A673 (cell line): ENCODE data around the gene USP3. TPM values are rescaled to one million over a fixed set of nuclear protein-coding genes. Genes with fewer than 3 reads are reported as not detected.

Experiments used
- BruUV-seq: library from RNA; stranded (reverse); fragments of 400-500 nt; replicated peaks from 2 replicates; lab custom pipeline; 2021; lab: Mats Ljungman, UMichigan
- CTCF ChIA-PET: fragments of 300-600 bp; sonication (Branson Sonifier 250); formaldehyde crosslinking; loops from one replicate; lab custom pipeline; 2022; ENCODE audit warnings: antibody characterized with exemption; lab: Charles Lee
- POLR2A ChIA-PET: fragments of 300-600 bp; sonication (Branson Sonifier 250); formaldehyde crosslinking; loops from one replicate; lab custom pipeline; 2022; ENCODE audit warnings: antibody characterized with exemption; ENCODE audit not compliant: low non-redundant PET; lab: Charles Lee
- DNase-seq: peaks from one replicate; pipeline ENCODE4 v3.0.0-alpha.2; 2015; ENCODE audit warnings: low spot score
- H3K27ac ChIP-seq: fragments of 200-600 bp; sonication (generic); 2 replicates; pipeline ENCODE4 v1.5.1; 2016; ENCODE audit warnings: mixed run types, low read depth, mild to moderate bottlenecking, mixed read lengths, antibody characterized with exemption, low read length; ENCODE audit not compliant: poor library complexity, severe bottlenecking
- H3K27me3 ChIP-seq: fragments of 200-600 bp; sonication (generic); replicated peaks from 2 replicates; pipeline ENCODE4 v1.6.1; 2017; ENCODE audit warnings: mixed run types, low read depth, mild to moderate bottlenecking, mixed read lengths, antibody characterized with exemption, low read length; ENCODE audit not compliant: insufficient read depth, poor library complexity
- H3K36me3 ChIP-seq: fragments of 200-600 bp; sonication (generic); 2 replicates; pipeline ENCODE4 v1.6.1; 2016; ENCODE audit warnings: mixed run types, mild to moderate bottlenecking, mixed read lengths, antibody characterized with exemption, low read length; ENCODE audit not compliant: insufficient read depth, poor library complexity, severe bottlenecking
- H3K4me1 ChIP-seq: fragments of 200-600 bp; sonication (generic); 2 replicates; pipeline ENCODE4 v1.6.1; 2017; ENCODE audit warnings: mixed run types, mild to moderate bottlenecking, mixed read lengths, antibody characterized with exemption, low read length; ENCODE audit not compliant: insufficient read depth, poor library complexity, severe bottlenecking
- H3K4me3 ChIP-seq: fragments of 200-600 bp; sonication (generic); 2 replicates; pipeline ENCODE4 v1.5.1; 2016; ENCODE audit warnings: low read depth, mixed run types, mild to moderate bottlenecking, mixed read lengths, low read length; ENCODE audit not compliant: poor library complexity, severe bottlenecking
- H3K9me3 ChIP-seq: fragments of 200-600 bp; sonication (generic); 2 replicates; pipeline ENCODE4 v1.6.1; 2016; ENCODE audit warnings: mixed run types, low read depth, mild to moderate bottlenecking, mixed read lengths, antibody characterized with exemption, low read length; ENCODE audit not compliant: poor library complexity, severe bottlenecking
- EZH2 ChIP-seq: fragments of 200-600 bp; sonication (generic); IDR thresholded peaks from 2 replicates; pipeline ENCODE4 v1.6.1; 2017; ENCODE audit warnings: borderline replicate concordance, low read depth, mild to moderate bottlenecking, mixed read lengths, antibody characterized with exemption, low read length; ENCODE audit not compliant: poor library complexity, severe bottlenecking
- intact Hi-C: fragments of 100-400 bp; cut with micrococcal nuclease; formaldehyde crosslinking; loops from one replicate; pipeline ENCODE4 v1.10.0; 2022; ENCODE audit not compliant: unreplicated experiment
- total RNA-seq: library from RNA; stranded (reverse); gene quantifications from 2 replicates; pipeline ENCODE4 v1.2.3, GENCODE V29; 2021
- TF ChIP-seq, protein P1 (sequence below): fragments of 300-800, 200-600 bp; sonication (generic); conservative IDR thresholded peaks from 2 replicates; pipeline ENCODE4 v1.5.1; 2017; ENCODE audit warnings: low read depth, mild to moderate bottlenecking, antibody characterized with exemption, low read length, moderate library complexity, mixed read lengths

USP3 gene
- total RNA-seq, 1 experiment from 2014 or later: 65.3 TPM

DNA sequence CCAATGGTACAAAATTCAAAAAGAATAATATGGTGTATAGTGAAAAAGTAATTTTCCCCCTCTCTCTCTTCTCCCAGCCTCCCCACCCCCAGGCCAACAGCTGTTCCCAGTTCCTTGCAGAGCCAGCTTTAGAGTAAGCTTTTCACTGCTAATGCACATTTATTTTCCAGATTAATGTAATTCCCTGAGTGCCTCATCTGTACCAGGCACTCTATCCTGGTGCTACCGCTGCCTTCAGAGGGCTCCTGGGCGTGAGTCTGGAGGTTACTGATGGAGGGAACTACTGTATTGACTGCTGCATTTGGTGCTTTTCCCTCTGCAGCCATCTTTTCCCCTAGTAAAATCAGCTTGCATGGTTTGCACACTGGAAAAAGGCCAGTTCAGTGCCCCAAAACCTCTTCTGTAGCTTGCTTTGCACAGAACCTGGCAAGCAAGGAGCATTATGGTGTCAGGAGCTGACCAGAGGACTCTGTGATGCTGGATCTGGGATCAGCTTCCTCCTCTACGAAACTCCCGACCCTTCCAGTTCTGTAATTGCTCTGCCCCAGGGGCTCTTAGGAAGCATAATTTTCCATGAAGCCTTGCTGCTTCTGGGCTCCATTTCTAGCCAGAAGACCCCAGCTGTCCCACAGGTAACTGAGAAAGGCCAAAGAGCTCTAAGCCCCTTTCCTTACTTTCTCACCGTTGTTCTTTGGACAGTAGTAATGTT lies 8.5 kb upstream of the USP3 start:
- BruUV-seq: no TSS peak
- DNase-seq: no peak
- H3K27me3 ChIP-seq: no peaks in the 10 kb centered on the region
- H3K9me3 ChIP-seq: no peaks in the 10 kb centered on the region
- intact Hi-C loops: no loop called here
- TF ChIP-seq, protein P1, sequence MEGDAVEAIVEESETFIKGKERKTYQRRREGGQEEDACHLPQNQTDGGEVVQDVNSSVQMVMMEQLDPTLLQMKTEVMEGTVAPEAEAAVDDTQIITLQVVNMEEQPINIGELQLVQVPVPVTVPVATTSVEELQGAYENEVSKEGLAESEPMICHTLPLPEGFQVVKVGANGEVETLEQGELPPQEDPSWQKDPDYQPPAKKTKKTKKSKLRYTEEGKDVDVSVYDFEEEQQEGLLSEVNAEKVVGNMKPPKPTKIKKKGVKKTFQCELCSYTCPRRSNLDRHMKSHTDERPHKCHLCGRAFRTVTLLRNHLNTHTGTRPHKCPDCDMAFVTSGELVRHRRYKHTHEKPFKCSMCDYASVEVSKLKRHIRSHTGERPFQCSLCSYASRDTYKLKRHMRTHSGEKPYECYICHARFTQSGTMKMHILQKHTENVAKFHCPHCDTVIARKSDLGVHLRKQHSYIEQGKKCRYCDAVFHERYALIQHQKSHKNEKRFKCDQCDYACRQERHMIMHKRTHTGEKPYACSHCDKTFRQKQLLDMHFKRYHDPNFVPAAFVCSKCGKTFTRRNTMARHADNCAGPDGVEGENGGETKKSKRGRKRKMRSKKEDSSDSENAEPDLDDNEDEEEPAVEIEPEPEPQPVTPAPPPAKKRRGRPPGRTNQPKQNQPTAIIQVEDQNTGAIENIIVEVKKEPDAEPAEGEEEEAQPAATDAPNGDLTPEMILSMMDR: no peak
- TF ChIP-seq EZH2: no peak
- POLR2A ChIA-PET: no interaction called here
- H3K4me3 ChIP-seq: no peak overlapping the region
- CTCF ChIA-PET: no interaction called here
- H3K36me3 ChIP-seq: no peaks in the 10 kb centered on the region
- H3K4me1 ChIP-seq: peaks cover 10% of the 10 kb centered on the region
- H3K27ac ChIP-seq: no peak overlapping the region

DNA sequence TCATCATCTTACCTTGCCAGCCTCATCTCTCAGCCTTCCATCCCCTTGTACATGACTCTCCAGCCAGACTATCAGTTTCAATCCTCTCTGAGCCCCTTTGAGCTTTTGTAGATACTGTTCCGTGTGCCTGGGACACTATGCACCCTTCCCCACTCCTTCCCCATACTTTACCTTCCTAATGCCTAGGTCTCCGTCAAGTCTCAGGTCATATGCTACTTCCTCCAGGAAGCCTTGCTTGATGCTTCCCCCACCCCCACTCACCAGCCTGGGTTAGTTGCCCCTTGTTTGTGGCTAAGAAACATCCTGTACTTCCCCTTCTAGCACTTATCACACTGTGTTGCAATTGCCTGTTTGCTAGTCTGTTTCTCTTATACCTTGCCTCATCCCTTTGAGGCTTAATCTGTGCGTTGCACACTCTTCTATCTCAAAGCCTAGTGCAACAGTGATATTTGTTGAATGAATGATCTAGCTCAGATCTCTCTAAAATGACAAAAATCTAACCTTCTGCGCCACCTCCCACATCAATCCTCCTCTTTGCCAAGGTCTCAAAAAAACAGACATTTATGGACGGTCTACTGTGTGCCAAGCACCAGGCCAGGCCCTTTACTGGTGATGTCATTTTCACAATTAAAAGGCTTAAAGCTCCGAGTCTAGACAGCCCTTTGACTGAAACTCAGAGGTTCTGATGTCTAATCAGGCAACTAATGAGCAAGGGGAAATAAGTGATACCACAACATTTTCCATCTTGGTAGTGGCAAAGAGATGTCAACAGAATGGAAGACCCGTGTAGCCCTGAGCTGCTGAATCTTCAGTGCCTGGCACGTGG lies 6.5 kb upstream of the USP3 start:
- no peak for DNase-seq
- Histone ChIP-seq H3K4me3 (no peak overlapping the region), H3K27me3 (no peaks in the 10 kb centered on the region), H3K27ac (no peak overlapping the region), H3K4me1 (peaks cover 15% of the 10 kb centered on the region), H3K9me3 (no peaks in the 10 kb centered on the region), H3K36me3 (no peaks in the 10 kb centered on the region)
- BruUV-seq: no TSS peak
- CTCF ChIA-PET: no interaction called here
- intact Hi-C loops: no loop called here
- POLR2A ChIA-PET: no interaction called here
- no peak for TF ChIP-seq EZH2
- TF ChIP-seq, protein P1: no peak

DNA sequence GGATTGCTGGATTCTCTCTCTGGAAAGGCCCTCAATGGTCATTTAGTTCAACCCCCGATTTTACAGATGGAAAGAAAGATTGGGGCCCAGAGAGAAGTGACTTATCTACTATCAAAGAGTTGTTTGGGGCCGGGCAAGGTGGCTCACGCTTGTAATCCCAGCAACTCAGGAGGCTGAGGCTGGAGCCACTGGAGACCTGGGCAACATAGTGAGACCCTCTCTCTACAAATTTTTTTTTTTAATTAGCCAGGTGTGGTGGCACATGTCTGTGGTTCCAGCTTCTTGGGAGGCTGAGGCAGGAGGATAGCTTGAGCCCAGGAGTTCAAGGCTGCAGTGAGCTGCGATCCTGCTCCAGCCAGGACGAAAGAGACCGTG lies 5.2 kb upstream of the USP3 start:
- no peak for TF ChIP-seq EZH2
- TF ChIP-seq, protein P1: no peak
- Histone ChIP-seq H3K36me3 (no peaks in the 10 kb centered on the region), H3K27ac (no peak overlapping the region), H3K4me3 (no peak overlapping the region), H3K9me3 (no peaks in the 10 kb centered on the region), H3K27me3 (no peaks in the 10 kb centered on the region), H3K4me1 (peaks cover 21% of the 10 kb centered on the region)
- BruUV-seq: no TSS peak
- intact Hi-C loops: no loop called here
- DNase-seq: no peak
- CTCF ChIA-PET: interaction anchor here (0.7 kb wide), 1 partner anchor 14 kb away, joined by 10 read pairs; no protein-coding TSS in a partner anchor
- POLR2A ChIA-PET: no interaction called here
